ENCODE results near the gene SELENOT. TPM values are rescaled to one million over a fixed set of nuclear protein-coding genes. Genes with fewer than 3 reads are reported as not detected.

Gene SELENOT
- total and polyA plus RNA-seq, 2 of the 8 experiments (the other 6 are each of a cell fraction or from before 2014, with no cell fraction given), result 79.0 to 290 TPM

DNA sequence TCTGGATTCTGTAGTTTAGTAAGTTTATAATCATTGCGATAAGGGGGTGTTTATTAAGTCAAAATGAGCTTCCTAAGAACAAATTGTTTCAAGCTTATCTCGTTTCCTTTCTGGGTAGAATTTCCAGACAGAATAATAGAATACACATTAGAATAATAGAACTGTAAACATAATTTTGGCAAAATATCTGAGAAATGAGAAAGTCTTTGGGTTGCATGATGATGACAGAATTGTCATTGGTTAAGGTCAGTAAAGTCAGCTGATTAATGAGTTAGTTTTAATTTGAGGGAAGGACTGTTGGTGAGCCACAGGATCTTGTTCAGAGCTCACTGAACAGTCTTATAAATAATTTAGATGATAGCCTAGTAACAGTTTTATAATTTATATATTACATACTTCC is 46.3 kb upstream of the SELENOT start (continued):
- TF ChIP-seq, protein P1, sequence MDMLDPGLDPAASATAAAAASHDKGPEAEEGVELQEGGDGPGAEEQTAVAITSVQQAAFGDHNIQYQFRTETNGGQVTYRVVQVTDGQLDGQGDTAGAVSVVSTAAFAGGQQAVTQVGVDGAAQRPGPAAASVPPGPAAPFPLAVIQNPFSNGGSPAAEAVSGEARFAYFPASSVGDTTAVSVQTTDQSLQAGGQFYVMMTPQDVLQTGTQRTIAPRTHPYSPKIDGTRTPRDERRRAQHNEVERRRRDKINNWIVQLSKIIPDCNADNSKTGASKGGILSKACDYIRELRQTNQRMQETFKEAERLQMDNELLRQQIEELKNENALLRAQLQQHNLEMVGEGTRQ (IDR thresholded peaks at IDR 0.05; ENCODE audit: low read length), result no peak
- no peak for TF ChIP-seq BRCA1 (IDR thresholded peaks at IDR 0.05; ENCODE audit: low read depth, low read length)
